PC-9 (cell line): Measurements from ENCODE around the gene PAOX. TPM values are rescaled to one million over a fixed set of nuclear protein-coding genes. Genes with fewer than 3 reads are reported as not detected.

ENCODE experiments used
- BruUV-seq: library from RNA; stranded (reverse); fragments of 400-500 nt; replicated peaks from 2 replicates; lab custom pipeline; 2021; lab: Mats Ljungman, UMichigan
- CTCF ChIA-PET: fragments of 300-600 bp; sonication (Branson Sonifier 250); formaldehyde crosslinking; loops from one replicate; lab custom pipeline; 2022; ENCODE audit warnings: antibody characterized with exemption; lab: Charles Lee
- POLR2A ChIA-PET: fragments of 300-600 bp; sonication (Branson Sonifier 250); formaldehyde crosslinking; loops from one replicate; lab custom pipeline; 2022; ENCODE audit warnings: antibody characterized with exemption; ENCODE audit not compliant: unreplicated experiment; lab: Charles Lee
- DNase-seq, 2 experiments: peaks; one replicate each; pipeline versions ENCODE4 v3.0.0 to v3.0.0-alpha.2; 2015 to 2022; ENCODE audit warnings: mixed read lengths in 1 of 2
- H2AFZ ChIP-seq: fragments of 200-600 bp; sonication (generic); 2 replicates; pipeline ENCODE4 v1.8.1; 2017; ENCODE audit warnings: antibody characterized with exemption
- H3F3A ChIP-seq: fragments of 200-600 bp; sonication (generic); 2 replicates; pipeline ENCODE4 v1.8.1; 2017; ENCODE audit warnings: antibody characterized with exemption, mild to moderate bottlenecking, low read depth; ENCODE audit not compliant: insufficient read depth
- H3K27ac ChIP-seq: fragments of 200-600 bp; sonication (generic); 2 replicates; pipeline ENCODE4 v1.6.1; 2016; ENCODE audit warnings: mixed run types
- H3K27me3 ChIP-seq: fragments of 200-600 bp; sonication (generic); 2 replicates; pipeline ENCODE4 v1.6.1; 2016; ENCODE audit warnings: low read depth, mixed run types; ENCODE audit not compliant: insufficient read depth
- H3K36me3 ChIP-seq: fragments of 200-600 bp; sonication (generic); 2 replicates; pipeline ENCODE4 v1.6.1; 2016; ENCODE audit warnings: low read depth, mixed run types
- H3K4me1 ChIP-seq: fragments of 200-600 bp; sonication (generic); replicated peaks from 2 replicates; pipeline ENCODE4 v1.6.1; 2016; ENCODE audit warnings: mixed run types; ENCODE audit not compliant: insufficient read depth
- H3K4me2 ChIP-seq: fragments of 200-600 bp; sonication (generic); 2 replicates; pipeline ENCODE4 v1.6.1; 2017; ENCODE audit warnings: mixed run types
- H3K4me3 ChIP-seq: fragments of 200-600 bp; sonication (generic); 2 replicates; pipeline ENCODE4 v1.6.1; 2016; ENCODE audit warnings: mixed run types
- H3K79me2 ChIP-seq: fragments of 200-600 bp; sonication (generic); 2 replicates; pipeline ENCODE4 v1.6.1; 2017; ENCODE audit warnings: low read depth, mixed run types
- H3K9me2 ChIP-seq: fragments of 200-600 bp; sonication (generic); 2 replicates; pipeline ENCODE4 v1.8.1; 2017; ENCODE audit warnings: mild to moderate bottlenecking; ENCODE audit not compliant: insufficient read depth
- H3K9me3 ChIP-seq: fragments of 200-600 bp; sonication (generic); 2 replicates; pipeline ENCODE4 v1.8.1; 2016; ENCODE audit warnings: low read depth; ENCODE audit not compliant: insufficient read depth
- H4K20me1 ChIP-seq: fragments of 200-600 bp; sonication (generic); 2 replicates; pipeline ENCODE4 v1.8.1; 2017; ENCODE audit not compliant: insufficient read depth
- EZH2 ChIP-seq: fragments of 200-600 bp; sonication (generic); IDR thresholded peaks from 2 replicates; pipeline ENCODE4 v1.8.0; 2017; ENCODE audit warnings: antibody characterized with exemption, low read depth
- intact Hi-C: fragments of 100-400 bp; cut with micrococcal nuclease; formaldehyde crosslinking; loops from one replicate; pipeline ENCODE4 v1.10.0; 2022; ENCODE audit not compliant: unreplicated experiment
- total RNA-seq: library from RNA; stranded (reverse); gene quantifications from 2 replicates; pipeline ENCODE4 v1.2.3, GENCODE V29; 2021
- TF ChIP-seq, protein P1 (sequence below): fragments of 200-600 bp; sonication (generic); conservative IDR thresholded peaks from 2 replicates; pipeline ENCODE4 v1.6.1; 2017; ENCODE audit warnings: mixed run types, antibody characterized with exemption, mild to moderate bottlenecking, moderate library complexity

PAOX gene
- total RNA-seq, 1 experiment from 2014 or later = 5.7 TPM

DNA sequence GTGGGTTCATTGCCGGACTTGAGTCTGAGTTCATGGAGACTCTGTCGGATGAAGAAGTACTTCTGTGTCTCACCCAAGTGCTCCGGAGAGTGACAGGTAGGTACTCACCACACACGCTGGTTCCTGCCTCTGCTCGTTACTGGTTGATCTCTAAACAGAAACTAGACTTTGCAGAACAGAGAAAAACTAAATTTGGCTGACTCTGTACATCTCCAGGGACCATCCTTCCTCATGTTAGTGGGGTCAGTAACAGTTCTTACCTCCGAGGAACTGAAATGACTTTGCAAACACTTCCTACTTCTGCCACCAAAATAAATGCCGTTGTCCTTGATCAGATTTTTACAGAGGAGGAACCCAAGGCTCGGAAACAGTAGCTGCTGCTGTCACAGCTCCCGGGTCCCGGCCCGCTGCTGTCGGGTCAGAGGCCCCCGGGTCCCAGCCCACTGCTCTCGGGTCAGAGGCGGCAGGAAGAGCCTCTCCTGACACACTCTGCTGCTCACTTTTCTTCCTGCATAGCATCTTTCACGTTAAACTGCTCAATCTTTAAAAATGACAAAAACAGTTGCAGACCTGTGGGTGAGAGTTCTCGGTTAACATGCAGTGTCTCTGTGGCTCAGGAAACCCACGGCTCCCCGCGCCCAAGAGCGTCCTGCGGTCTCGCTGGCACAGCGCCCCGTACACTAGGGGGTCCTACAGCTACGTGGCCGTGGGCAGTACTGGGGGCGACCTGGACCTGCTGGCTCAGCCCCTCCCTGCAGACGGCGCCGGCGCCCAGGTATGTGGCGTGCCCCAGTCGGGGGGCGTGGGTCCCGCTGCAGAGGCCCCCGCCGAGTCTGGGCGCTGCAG, 10.1 kb downstream of the PAOX start:
- H3K4me2 ChIP-seq = no peak overlapping the region
- BruUV-seq = no TSS peak
- DNase-seq = no peak
- H3K9me2 ChIP-seq = no peaks in the 10 kb centered on the region
- H3K79me2 ChIP-seq = no peaks in the 10 kb centered on the region
- ChIA-PET CTCF (interaction anchor here (0.6 kb wide), 1 partner anchor 50 kb away, joined by 3 read pairs; no protein-coding TSS in a partner anchor), POLR2A (no interaction called here)
- H3F3A ChIP-seq = peaks cover 15% of the 10 kb centered on the region; the same call in 1 of the 2 replicates
- H3K27ac ChIP-seq = no peak overlapping the region
- no peaks in the 10 kb centered on the region for H3K36me3 ChIP-seq
- no peaks in the 10 kb centered on the region for H4K20me1 ChIP-seq
- intact Hi-C loops = no loop called here
- H3K4me3 ChIP-seq = no peak overlapping the region
- no peaks in the 10 kb centered on the region for H3K9me3 ChIP-seq
- no peak overlapping the region for H2AFZ ChIP-seq
- TF ChIP-seq, protein P1, sequence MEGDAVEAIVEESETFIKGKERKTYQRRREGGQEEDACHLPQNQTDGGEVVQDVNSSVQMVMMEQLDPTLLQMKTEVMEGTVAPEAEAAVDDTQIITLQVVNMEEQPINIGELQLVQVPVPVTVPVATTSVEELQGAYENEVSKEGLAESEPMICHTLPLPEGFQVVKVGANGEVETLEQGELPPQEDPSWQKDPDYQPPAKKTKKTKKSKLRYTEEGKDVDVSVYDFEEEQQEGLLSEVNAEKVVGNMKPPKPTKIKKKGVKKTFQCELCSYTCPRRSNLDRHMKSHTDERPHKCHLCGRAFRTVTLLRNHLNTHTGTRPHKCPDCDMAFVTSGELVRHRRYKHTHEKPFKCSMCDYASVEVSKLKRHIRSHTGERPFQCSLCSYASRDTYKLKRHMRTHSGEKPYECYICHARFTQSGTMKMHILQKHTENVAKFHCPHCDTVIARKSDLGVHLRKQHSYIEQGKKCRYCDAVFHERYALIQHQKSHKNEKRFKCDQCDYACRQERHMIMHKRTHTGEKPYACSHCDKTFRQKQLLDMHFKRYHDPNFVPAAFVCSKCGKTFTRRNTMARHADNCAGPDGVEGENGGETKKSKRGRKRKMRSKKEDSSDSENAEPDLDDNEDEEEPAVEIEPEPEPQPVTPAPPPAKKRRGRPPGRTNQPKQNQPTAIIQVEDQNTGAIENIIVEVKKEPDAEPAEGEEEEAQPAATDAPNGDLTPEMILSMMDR = no peak
- no peak for TF ChIP-seq EZH2
- H3K27me3 ChIP-seq = no peaks in the 10 kb centered on the region
- peaks cover 4% of the 10 kb centered on the region; the same call in 1 of the 2 replicates for H3K4me1 ChIP-seq

DNA sequence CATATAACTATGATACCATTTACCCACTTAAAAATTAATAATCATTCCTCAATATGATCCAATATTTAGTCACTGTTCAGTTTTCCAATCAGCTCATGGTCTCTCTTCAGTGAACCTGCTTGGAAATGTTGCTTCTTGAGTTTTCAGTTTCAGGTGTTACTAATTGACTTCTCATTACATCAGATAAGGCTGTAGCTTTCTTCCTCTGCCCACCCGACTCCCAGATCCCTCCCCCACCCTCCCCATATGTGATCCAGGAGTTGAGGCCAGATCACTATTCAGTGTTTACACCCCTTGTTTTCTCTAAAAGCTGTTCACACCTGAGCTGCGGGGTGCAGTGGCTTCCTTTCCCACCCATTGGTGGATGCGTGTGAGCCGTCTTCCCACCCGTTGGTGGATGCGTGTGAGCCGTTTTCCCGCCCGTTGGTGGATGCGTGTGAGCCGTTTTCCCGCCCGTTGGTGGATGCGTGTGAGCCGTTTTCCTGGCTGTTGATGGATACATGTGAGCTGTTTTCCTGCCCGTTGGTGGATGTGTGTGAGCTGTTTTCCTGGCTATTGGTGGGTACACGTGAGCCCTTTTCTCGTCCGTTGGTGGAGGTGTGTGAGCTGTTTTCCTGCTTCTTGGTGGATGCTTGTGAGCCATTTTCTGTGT, 11.7 kb downstream of the PAOX start:
- TF ChIP-seq, protein P1 = no peak
- no peak for DNase-seq
- Histone ChIP-seq H3K79me2 (peaks cover 14% of the 10 kb centered on the region), H3F3A (peaks cover 15% of the 10 kb centered on the region; the same call in 1 of the 2 replicates), H3K9me3 (no peaks in the 10 kb centered on the region), H4K20me1 (no peaks in the 10 kb centered on the region), H3K9me2 (no peaks in the 10 kb centered on the region), H3K27me3 (no peaks in the 10 kb centered on the region), H3K36me3 (no peaks in the 10 kb centered on the region), H2AFZ (no peak overlapping the region), H3K4me2 (no peak overlapping the region), H3K27ac (no peak overlapping the region), H3K4me1 (peaks cover 7% of the 10 kb centered on the region; the same call in 1 of the 2 replicates), H3K4me3 (no peak overlapping the region)
- BruUV-seq = no TSS peak
- intact Hi-C loops = loop anchor here (10.0 kb wide), 1 partner anchor 66 kb away; no protein-coding TSS in a partner anchor
- CTCF ChIA-PET = no interaction called here
- POLR2A ChIA-PET = no interaction called here

DNA sequence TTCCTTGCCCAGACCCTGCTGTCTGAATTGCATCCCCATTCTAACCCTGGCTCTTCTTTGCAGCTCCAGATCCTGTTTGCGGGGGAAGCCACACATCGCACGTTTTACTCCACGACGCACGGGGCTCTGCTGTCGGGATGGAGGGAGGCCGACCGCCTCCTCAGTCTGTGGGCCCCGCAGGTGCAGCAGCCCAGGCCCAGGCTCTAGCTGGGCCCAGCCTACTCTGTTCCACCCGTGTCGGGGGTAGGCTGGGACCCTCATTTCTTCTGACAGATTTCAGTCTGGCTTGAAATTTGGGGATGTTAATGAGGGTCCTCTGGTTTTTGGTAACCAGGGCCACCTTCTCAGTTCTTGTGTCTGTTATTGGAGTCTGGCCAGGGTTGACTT, 12.2 kb downstream of the PAOX start:
- CTCF ChIA-PET = no interaction called here
- Histone ChIP-seq H3K36me3 (no peaks in the 10 kb centered on the region), H3F3A (peaks cover 15% of the 10 kb centered on the region; the same call in 1 of the 2 replicates), H3K27ac (no peak overlapping the region), H3K9me2 (no peaks in the 10 kb centered on the region), H3K9me3 (no peaks in the 10 kb centered on the region), H3K79me2 (peaks cover 20% of the 10 kb centered on the region), H3K4me3 (no peak overlapping the region), H2AFZ (no peak overlapping the region), H3K4me1 (peaks cover 7% of the 10 kb centered on the region; the same call in 1 of the 2 replicates), H3K27me3 (no peaks in the 10 kb centered on the region), H4K20me1 (no peaks in the 10 kb centered on the region), H3K4me2 (no peak overlapping the region)
- TF ChIP-seq, protein P1 = no peak
- TF ChIP-seq EZH2 = no peak
- POLR2A ChIA-PET = no interaction called here
- BruUV-seq = no TSS peak
- no peak for DNase-seq
- intact Hi-C loops = loop anchor here (10.0 kb wide), 1 partner anchor 66 kb away; no protein-coding TSS in a partner anchor
